Endothelial cell of umbilical vein (primary cell): ENCODE results near the gene NPC1L1.

Experiments
- CTCF ChIP-seq, 2 donors: IDR thresholded peaks; 1 replicate in 1 of 2; 2 replicates in 1 of 2; pipeline ENCODE4 v1.5.1; 2011; ENCODE audit warnings: low read length in 2 of 2, mild to moderate bottlenecking in 2 of 2, moderate library complexity in 2 of 2, control low read depth in 1 of 2, inconsistent platforms in 1 of 2, low read depth in 1 of 2; ENCODE audit not compliant: insufficient read depth in 1 of 2; ENCODE audit errors: extremely low read depth in 1 of 2
- EZH2 ChIP-seq: IDR thresholded peaks from 2 replicates; pipeline ENCODE4 v1.6.1; 2012; ENCODE audit warnings: borderline replicate concordance, low read depth, mild to moderate bottlenecking, moderate library complexity, low read length, inconsistent platforms; ENCODE audit not compliant: severe bottlenecking
- MAX ChIP-seq: IDR thresholded peaks from 2 replicates; pipeline ENCODE4 v1.6.1; 2011; ENCODE audit not compliant: insufficient read depth, insufficient read length
- MYC ChIP-seq: IDR thresholded peaks from one replicate; pipeline ENCODE4 v1.6.1; 2011; ENCODE audit warnings: mild to moderate bottlenecking, low read depth, low read length
- POLR2A ChIP-seq: IDR thresholded peaks from 2 replicates; pipeline ENCODE4 v1.6.1; 2012; ENCODE audit warnings: low read depth, mild to moderate bottlenecking, control low read depth, low read length
- POLR2AphosphoS5 ChIP-seq: IDR thresholded peaks from 2 replicates; pipeline ENCODE4 v1.6.1; 2012; ENCODE audit warnings: low read depth, mild to moderate bottlenecking, control low read depth, low read length, moderate library complexity; ENCODE audit not compliant: insufficient read depth

GRCh38 chr7:44488955-44489354 lies 52.2 kb downstream of the NPC1L1 start:
- TF ChIP-seq POLR2AphosphoS5 (no peak), CTCF (IDR thresholded peaks at IDR 0.05; ENCODE audit: extremely low read depth in 1 of 2, insufficient read depth in 1 of 2, low read depth in 1 of 2, low read length in 2 of 2) (no peak), POLR2A (no peak), EZH2 (no peak), MAX (no peak), MYC (no peak)
